ENCODE data around the gene FKBP1B.

- TF ChIP-seq CTCF (IDR thresholded peaks at IDR 0.05; ENCODE audit: insufficient read depth, low read length, poor library complexity, severe bottlenecking) = no peak
- TF ChIP-seq EZH2phosphoT487 (conservative IDR thresholded peaks at IDR 0.05; ENCODE audit: low read length) = no peak
Observed at GRCh38 chr2:24049485-24050021, at the start of gene FKBP1B.
